Ishikawa (cell line): ENCODE data around the gene GXYLT2.

Experiments
- CREB1 ChIP-seq: IDR thresholded peaks from 2 replicates; pipeline ENCODE4 v1.6.1; 2012; ENCODE audit warnings: low read depth
- EGR1 ChIP-seq: IDR thresholded peaks from 2 replicates; pipeline ENCODE4 v1.6.1; 2012
- EP300 ChIP-seq: IDR thresholded peaks from 2 replicates; pipeline ENCODE4 v1.6.1; 2012; ENCODE audit warnings: borderline replicate concordance
- MAX ChIP-seq: IDR thresholded peaks from 2 replicates; pipeline ENCODE4 v1.6.1; 2012
- RAD21 ChIP-seq: IDR thresholded peaks from 2 replicates; pipeline ENCODE4 v1.6.1; 2012; ENCODE audit warnings: low read depth
- REST ChIP-seq: IDR thresholded peaks from 2 replicates; pipeline ENCODE4 v1.6.1; 2012; ENCODE audit warnings: low read depth, mild to moderate bottlenecking
- TAF1 ChIP-seq: IDR thresholded peaks from 2 replicates; pipeline ENCODE4 v1.6.1; 2012; ENCODE audit warnings: low read depth, mild to moderate bottlenecking
- YY1 ChIP-seq: IDR thresholded peaks from 2 replicates; pipeline ENCODE4 v1.6.1; 2012; ENCODE audit warnings: low read depth

DNA sequence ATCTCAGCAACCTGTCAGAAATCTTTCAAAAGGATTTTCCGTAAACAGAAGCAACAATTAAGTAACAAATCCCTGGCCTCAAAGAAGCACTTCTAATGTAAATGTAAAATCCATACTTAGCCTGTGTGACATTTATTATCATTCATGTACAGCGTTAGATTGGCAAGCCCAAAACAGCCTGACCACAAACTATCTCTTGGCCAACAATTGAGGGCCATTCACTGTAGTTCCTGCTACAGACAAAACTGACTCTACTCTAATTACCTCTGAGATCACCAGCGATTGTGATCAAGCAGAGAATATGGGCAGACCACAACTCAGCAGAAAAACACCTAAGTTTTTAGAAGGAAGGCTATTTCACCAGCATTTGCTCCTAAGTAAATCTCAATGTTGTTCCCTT is 48.8 kb upstream of the GXYLT2 start:
- TF ChIP-seq EGR1: no peak
- no peak for TF ChIP-seq RAD21
- TF ChIP-seq REST: no peak
- TF ChIP-seq CREB1: no peak
- no peak for TF ChIP-seq YY1
- TF ChIP-seq MAX: no peak
- no peak for TF ChIP-seq TAF1
- TF ChIP-seq EP300: no peak
